SK-N-SH (cell line): ENCODE results near the gene ZMYND19. TPM values are rescaled to one million over a fixed set of nuclear protein-coding genes. Genes with fewer than 3 reads are reported as not detected.

Source experiments
- CTCF ChIA-PET: fragments of 300-600, 350-600 bp; formaldehyde crosslinking; extraction: SDS; loops from one replicate; lab custom pipeline; 2021; lab: Yijun Ruan, JAX
- POLR2A ChIA-PET: fragments of 350-600 bp; sonication (Branson Sonifier 250); formaldehyde crosslinking; extraction: SDS; loops from one replicate; lab custom pipeline; 2020; ENCODE audit warnings: antibody characterized with exemption, inconsistent platforms; lab: Yijun Ruan, JAX
- DNase-seq: peaks from one replicate; pipeline ENCODE4 v3.0.0; 2012
- H2AFZ ChIP-seq: fragments of 200-600 bp; sonication (generic); 2 replicates; pipeline ENCODE4 v1.8.1; 2016; ENCODE audit warnings: antibody characterized with exemption, mild to moderate bottlenecking, low read depth
- H3F3A ChIP-seq: fragments of 200-600 bp; sonication (generic); replicated peaks from 2 replicates; pipeline ENCODE3; 2016; ENCODE audit warnings: antibody characterized with exemption, mild to moderate bottlenecking; ENCODE audit not compliant: insufficient read depth
- H3K27ac ChIP-seq, 2 experiments: fragments of 200-500 bp in 1 of 2; fragments of 200-600 bp in 1 of 2; sonication (Bioruptor generic) in 1 of 2; sonication (generic), shearing (Covaris generic) in 1 of 2; 2 replicates each; pipeline versions ENCODE4 v1.5.1 to v1.6.1; 2014 to 2016; ENCODE audit warnings: low read depth in 2 of 2, inconsistent platforms in 1 of 2, low read length in 1 of 2, mild to moderate bottlenecking in 1 of 2, mixed read lengths in 1 of 2
- H3K27me3 ChIP-seq: fragments of 200-600 bp; sonication (generic), shearing (Covaris generic); 2 replicates; pipeline ENCODE4 v1.6.1; 2016; ENCODE audit warnings: mixed run types; ENCODE audit not compliant: insufficient read depth
- H3K36me3 ChIP-seq, 2 experiments: fragments of 200-500 bp in 1 of 2; fragments of 200-600 bp in 1 of 2; sonication (Bioruptor generic) in 1 of 2; sonication (generic) in 1 of 2; replicated peaks in 1 of 2; 2 replicates each; pipeline versions ENCODE3 to v1.5.1; 2014 to 2016; ENCODE audit warnings: low read length in 1 of 2, mild to moderate bottlenecking in 1 of 2; ENCODE audit not compliant: insufficient read depth in 2 of 2, control insufficient read depth in 1 of 2
- H3K4me1 ChIP-seq, 2 experiments: fragments of 200-500 bp in 1 of 2; fragments of 200-600 bp in 1 of 2; sonication (Bioruptor generic) in 1 of 2; sonication (generic), shearing (Covaris generic) in 1 of 2; 2 replicates each; pipeline versions ENCODE4 v1.5.1 to v1.6.1; 2014 to 2016; ENCODE audit warnings: low read depth in 1 of 2, low read length in 1 of 2, mixed run types in 1 of 2; ENCODE audit not compliant: insufficient read depth in 2 of 2, control insufficient read depth in 1 of 2
- H3K4me2 ChIP-seq: fragments of 200-600 bp; sonication (generic), shearing (Covaris generic); 2 replicates; pipeline ENCODE4 v1.6.1; 2017; ENCODE audit warnings: mixed run types
- H3K4me3 ChIP-seq, 2 experiments: fragments of 200-500 bp in 1 of 2; fragments of 200-600 bp in 1 of 2; sonication (Bioruptor generic) in 1 of 2; sonication (generic), shearing (Covaris generic) in 1 of 2; 2 replicates each; pipeline versions ENCODE4 v1.5.1 to v1.8.1; 2014 to 2016; ENCODE audit warnings: low read depth in 2 of 2, inconsistent platforms in 1 of 2, low read length in 1 of 2, mild to moderate bottlenecking in 1 of 2, mixed read lengths in 1 of 2, moderate library complexity in 1 of 2
- H3K79me2 ChIP-seq: fragments of 200-600 bp; sonication (generic); 2 replicates; pipeline ENCODE4 v1.8.1; 2017; ENCODE audit warnings: mild to moderate bottlenecking; ENCODE audit not compliant: insufficient read depth
- H3K9ac ChIP-seq: fragments of 200-600 bp; sonication (generic); 2 replicates; pipeline ENCODE4 v1.6.1; 2017; ENCODE audit warnings: mixed run types
- H3K9me2 ChIP-seq: fragments of 200-600 bp; sonication (generic); 2 replicates; pipeline ENCODE4 v1.6.1; 2017; ENCODE audit warnings: mixed run types
- H3K9me3 ChIP-seq: fragments of 200-600 bp; sonication (generic); 2 replicates; pipeline ENCODE4 v1.6.1; 2017; ENCODE audit warnings: mixed run types, mild to moderate bottlenecking, moderate library complexity
- H4K20me1 ChIP-seq: fragments of 200-600 bp; sonication (generic); 2 replicates; pipeline ENCODE4 v1.6.1; 2017; ENCODE audit warnings: mild to moderate bottlenecking, mixed run types; ENCODE audit not compliant: insufficient read depth
- CTCF ChIP-seq: fragments of 200-600 bp; sonication (generic); IDR thresholded peaks from 2 replicates; pipeline ENCODE4 v1.6.1; 2017; ENCODE audit warnings: antibody characterized with exemption, mild to moderate bottlenecking, moderate library complexity
- EP300 ChIP-seq, 2 experiments: IDR thresholded peaks; 2 replicates each; pipeline versions ENCODE4 v1.4.0 to v1.6.1; 2012; ENCODE audit warnings: borderline replicate concordance in 1 of 2, low read depth in 1 of 2, low read length in 1 of 2
- FOXM1 ChIP-seq: IDR thresholded peaks from 2 replicates; pipeline ENCODE4 v1.4.0; 2012; ENCODE audit warnings: low read depth, mild to moderate bottlenecking
- IRF3 ChIP-seq: fragments of 150-350 bp; IDR thresholded peaks from 2 replicates; pipeline ENCODE4 v1.6.1; 2016; ENCODE audit warnings: mild to moderate bottlenecking, low read depth, low read length
- MEF2A ChIP-seq: IDR thresholded peaks from 2 replicates; pipeline ENCODE4 v1.4.0; 2012; ENCODE audit warnings: low read depth, borderline replicate concordance
- MXI1 ChIP-seq: IDR thresholded peaks from 2 replicates; pipeline ENCODE4 v1.6.1; 2012; ENCODE audit warnings: mild to moderate bottlenecking, low read depth, low read length, improper control_type of control experiment
- RCOR1 ChIP-seq: fragments of 150-350 bp; IDR thresholded peaks from 2 replicates; pipeline ENCODE4 v1.6.1; 2017; ENCODE audit warnings: antibody characterized with exemption, low read length
- REST ChIP-seq: IDR thresholded peaks from 2 replicates; pipeline ENCODE4 v1.6.1; 2012; ENCODE audit warnings: mild to moderate bottlenecking, low read depth, low read length, moderate library complexity
- RFX5 ChIP-seq: IDR thresholded peaks from 2 replicates; pipeline ENCODE4 v1.6.1; 2012; ENCODE audit warnings: mild to moderate bottlenecking, improper control_type of control experiment, low read length
- SIN3A ChIP-seq: IDR thresholded peaks from 2 replicates; pipeline ENCODE4 v1.6.1; 2012; ENCODE audit warnings: low read depth, mild to moderate bottlenecking, low read length, moderate library complexity, borderline replicate concordance
- TAF1 ChIP-seq: IDR thresholded peaks from 2 replicates; pipeline ENCODE4 v1.6.1; 2012; ENCODE audit warnings: low read depth, mild to moderate bottlenecking, low read length, moderate library complexity, borderline replicate concordance
- ZBTB33 ChIP-seq: IDR thresholded peaks from 2 replicates; pipeline ENCODE4 v1.4.0; 2012; ENCODE audit warnings: low read depth, borderline replicate concordance
- WGBS: methylation state at CpG from one replicate; pipeline ENCODE4 v1.1.6; 2017; ENCODE audit warnings: low lambda C conversion rate; 5-methylcytosine and 5-hydroxymethylcytosine counted together
- polyA plus RNA-seq, 3 experiments: library from polyadenylated mRNA; depleted of rRNA; stranded (reverse); fragments of >200 nt; gene quantifications; 2 replicates each; pipeline ENCODE4 v1.2.3, GENCODE V29; 2012

Gene ZMYND19
- polyA plus RNA-seq, 1 of the 3 experiments (the other 2 are of a cell fraction), result 43.1 TPM

GRCh38 chr9:137614631-137615386 lies 24.5 kb upstream of the ZMYND19 start:
- Histone ChIP-seq H3K79me2 (peaks cover 61% of the 10 kb centered on the region), H3K4me2 (no peak overlapping the region), H2AFZ (no peak overlapping the region), H3K4me3 (no peak overlapping the region), H3K9me3 (no peaks in the 10 kb centered on the region), H3K9me2 (no peaks in the 10 kb centered on the region)
- CTCF ChIA-PET, result no interaction called here
- TF ChIP-seq EP300 (IDR thresholded peaks at IDR 0.05; ENCODE audit: borderline replicate concordance in 1 of 2, low read depth in 1 of 2, low read length in 1 of 2) (no peak), FOXM1 (no peak), TAF1 (no peak), ZBTB33 (no peak), MXI1 (no peak), SIN3A (no peak), CTCF (no peak), IRF3 (no peak), RFX5 (no peak), RCOR1 (no peak), REST (no peak), MEF2A (no peak)
- TF ChIP-seq, all 33 proteins: peak for 0
- Histone ChIP-seq H3K27me3 (no peaks in the 10 kb centered on the region), H3K27ac (no peak overlapping the region; a peak in 1 of 4 replicates), H3K9ac (no peak overlapping the region), H3F3A (peaks cover 14% of the 10 kb centered on the region), H3K36me3 (peaks cover 3 to 24% of the 10 kb centered on the region in 2 experiments), H3K4me1 (peaks cover 18 to 19% of the 10 kb centered on the region in 2 experiments), H4K20me1 (no peaks in the 10 kb centered on the region)
- POLR2A ChIA-PET, result interaction anchor here (0.6 kb wide), 1 partner anchor 23 kb away, joined by 3 read pairs; no protein-coding TSS in a partner anchor
- WGBS, result 91% methylated on average over 14 of the region's 25 CpGs
- no peak for DNase-seq
